ENCODE results near the gene F5. TPM values are rescaled to one million over a fixed set of nuclear protein-coding genes. Genes with fewer than 3 reads are reported as not detected.

F5 gene
- total RNA-seq, 2 donors from 2014 or later, result 0.33 to 4.2 TPM

- intact Hi-C loops (cut with DNase I), result no loop called here
- 43 to 50% methylated on average over 2 of the region's 2 CpGs for WGBS, 2 donors
- TF ChIP-seq CTCF (IDR thresholded peaks at IDR 0.05) (no peak), POLR2A (IDR thresholded peaks at IDR 0.05) (no peak)
- Histone ChIP-seq H3K4me3 (no peak overlapping the region), H3K27ac (no peak overlapping the region), H3K4me1 (no peaks in the 10 kb centered on the region), H3K36me3 (replicated peaks in 1 of 2; ENCODE audit: insufficient read depth in 1 of 2, low read depth in 2 of 2) (no peaks in the 10 kb centered on the region), H3K9me3 (no peaks in the 10 kb centered on the region), H3K27me3 (no peaks in the 10 kb centered on the region)
- ATAC-seq (no peak), DNase-seq (no peak)
Observed at GRCh38 chr1:169624912-169625311, 38.6 kb upstream of the F5 start.

- H3K4me1 ChIP-seq, result no peaks in the 10 kb centered on the region
- intact Hi-C loops (cut with DNase I), result no loop called here
- H3K4me3 ChIP-seq, result no peak overlapping the region
- H3K27ac ChIP-seq, result no peak overlapping the region
- ATAC-seq (no peak), DNase-seq (no peak)
- no peaks in the 10 kb centered on the region for H3K27me3 ChIP-seq
- no peaks in the 10 kb centered on the region for H3K36me3 ChIP-seq (replicated peaks in 1 of 2; ENCODE audit: insufficient read depth in 1 of 2, low read depth in 2 of 2)
- no peaks in the 10 kb centered on the region for H3K9me3 ChIP-seq
- TF ChIP-seq CTCF (IDR thresholded peaks at IDR 0.05) (no peak), POLR2A (IDR thresholded peaks at IDR 0.05) (no peak)
Observed at GRCh38 chr1:169624122-169624521, 37.8 kb upstream of the F5 start.

GRCh38 chr1:169623132-169623926, 37.0 kb upstream of the F5 start:
- Histone ChIP-seq H3K9me3 (no peaks in the 10 kb centered on the region), H3K4me1 (no peaks in the 10 kb centered on the region), H3K27me3 (no peaks in the 10 kb centered on the region), H3K27ac (no peak overlapping the region), H3K4me3 (no peak overlapping the region), H3K36me3 (replicated peaks in 1 of 2; ENCODE audit: insufficient read depth in 1 of 2, low read depth in 2 of 2) (no peaks in the 10 kb centered on the region)
- 67 to 69% methylated on average over 6 of the region's 6 CpGs for WGBS, 2 donors
- intact Hi-C loops (cut with DNase I), result no loop called here
- TF ChIP-seq CTCF (IDR thresholded peaks at IDR 0.05) (no peak), POLR2A (IDR thresholded peaks at IDR 0.05) (no peak)
- no peak for DNase-seq
- ATAC-seq, result no peak

GRCh38 chr1:169620565-169620964, 34.3 kb upstream of the F5 start:
- ATAC-seq, result no peak
- no peaks in the 10 kb centered on the region for H3K36me3 ChIP-seq (replicated peaks in 1 of 2; ENCODE audit: insufficient read depth in 1 of 2, low read depth in 2 of 2)
- no peaks in the 10 kb centered on the region for H3K9me3 ChIP-seq
- no peak overlapping the region for H3K27ac ChIP-seq
- DNase-seq, result no peak
- 79 to 81% methylated on average over 8 of the region's 8 CpGs for WGBS, 2 donors
- TF ChIP-seq CTCF (IDR thresholded peaks at IDR 0.05) (no peak), POLR2A (IDR thresholded peaks at IDR 0.05) (no peak)
- H3K4me3 ChIP-seq, result no peak overlapping the region
- H3K4me1 ChIP-seq, result no peaks in the 10 kb centered on the region
- no peaks in the 10 kb centered on the region for H3K27me3 ChIP-seq
- intact Hi-C loops (cut with DNase I), result no loop called here

DNA sequence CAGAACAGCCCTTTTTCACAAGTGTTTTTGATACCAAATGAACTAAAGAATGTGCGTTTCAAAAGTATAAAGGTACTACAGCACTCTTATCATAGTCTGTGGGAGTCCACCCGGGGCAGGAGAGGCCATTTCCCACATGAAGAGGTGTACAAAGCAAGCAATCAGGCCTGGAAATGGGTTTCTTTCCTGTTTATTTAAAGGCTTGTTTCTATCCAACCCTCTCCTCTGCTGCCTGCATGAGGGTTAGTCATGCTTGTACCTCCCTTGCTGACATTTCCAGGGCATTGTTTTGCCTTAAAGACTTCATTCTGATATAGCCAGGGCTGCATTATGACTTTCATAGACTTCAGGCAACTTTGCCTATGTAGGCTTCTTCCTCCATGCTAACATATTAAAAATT, 32.1 kb upstream of the F5 start:
- Histone ChIP-seq H3K9me3 (no peaks in the 10 kb centered on the region), H3K27me3 (no peaks in the 10 kb centered on the region), H3K27ac (no peak overlapping the region), H3K36me3 (replicated peaks in 1 of 2; ENCODE audit: insufficient read depth in 1 of 2, low read depth in 2 of 2) (no peaks in the 10 kb centered on the region), H3K4me3 (no peak overlapping the region), H3K4me1 (no peaks in the 10 kb centered on the region)
- DNase-seq (no peak), ATAC-seq (no peak)
- 37 to 60% methylated on average over 2 of the region's 2 CpGs for WGBS, 2 donors
- intact Hi-C loops (cut with DNase I), result no loop called here
- TF ChIP-seq POLR2A (IDR thresholded peaks at IDR 0.05) (no peak), CTCF (IDR thresholded peaks at IDR 0.05) (no peak)
